OCI-LY1 (cell line): ENCODE measurements around the gene NLRP3.

Source experiments
- CTCF ChIP-seq: fragments of 200-600 bp; sonication (generic), shearing (Covaris generic); IDR thresholded peaks from 2 replicates; pipeline ENCODE4 v1.5.1; 2017; ENCODE audit warnings: mild to moderate bottlenecking, antibody characterized with exemption, low read length, moderate library complexity, mixed read lengths
- EZH2 ChIP-seq: fragments of 200-600 bp; sonication (generic), shearing (Covaris generic); IDR thresholded peaks from 2 replicates; pipeline ENCODE4 v1.8.0; 2017; ENCODE audit warnings: borderline replicate concordance, mixed run types, mild to moderate bottlenecking, antibody characterized with exemption, low read length, moderate library complexity, mixed read lengths

DNA sequence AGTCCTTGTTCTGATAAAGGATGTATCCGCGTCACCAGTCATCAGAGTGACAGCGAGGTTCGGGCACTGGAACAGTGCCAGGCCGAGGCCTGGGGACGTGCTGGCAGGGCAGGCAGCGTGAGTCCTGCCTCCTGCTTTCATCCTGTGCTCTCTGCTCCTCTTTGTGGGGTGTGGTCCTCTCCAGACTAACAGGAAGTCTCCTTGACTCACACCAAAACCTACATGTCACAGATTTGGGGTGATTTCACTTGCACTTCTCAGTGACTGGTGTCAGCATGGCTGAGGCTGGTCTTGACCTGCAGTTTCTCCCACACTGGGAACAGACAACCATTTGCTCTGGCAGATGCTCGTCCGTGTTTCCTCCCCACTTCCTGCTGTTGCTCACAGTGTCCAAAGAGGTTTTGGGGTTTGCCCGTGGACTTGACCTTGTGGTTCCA, 8.8 kb upstream of the NLRP3 start:
- no peak for TF ChIP-seq CTCF
- TF ChIP-seq EZH2: no peak
